Hepatocyte (in vitro differentiated cells): ENCODE measurements around the gene ZFHX3. TPM values are rescaled to one million over a fixed set of nuclear protein-coding genes. Genes with fewer than 3 reads are reported as not detected.
"Not testable (repeated sequence)": the region's sequence is repeated elsewhere in the genome, so short reads cannot be mapped to it uniquely, and the experiment has no call there.

Experiments used
- DNase-seq: peaks from one replicate; pipeline ENCODE4 v3.0.0-alpha.2; 2016; ENCODE audit warnings: low spot score
- H2AFZ ChIP-seq: fragments of 200-600 bp; sonication (generic); 2 replicates; pipeline ENCODE4 v1.6.0; 2016; ENCODE audit warnings: antibody characterized with exemption, mild to moderate bottlenecking
- H3K27ac ChIP-seq: fragments of 200-600 bp; sonication (generic); 2 replicates; pipeline ENCODE4 v1.5.1; 2016; ENCODE audit warnings: mild to moderate bottlenecking
- H3K27me3 ChIP-seq: fragments of 200-600 bp; sonication (generic); 2 replicates; pipeline ENCODE4 v1.6.1; 2016
- H3K36me3 ChIP-seq: fragments of 200-600 bp; sonication (generic); replicated peaks from 2 replicates; pipeline ENCODE4 v1.5.1; 2016; ENCODE audit warnings: low read depth; ENCODE audit not compliant: insufficient read depth
- H3K4me1 ChIP-seq: fragments of 200-600 bp; sonication (generic); 2 replicates; pipeline ENCODE4 v1.5.1; 2016; ENCODE audit warnings: mild to moderate bottlenecking, moderate library complexity; ENCODE audit not compliant: insufficient read depth
- H3K4me2 ChIP-seq: fragments of 200-600 bp; sonication (generic); 2 replicates; pipeline ENCODE4 v1.6.0; 2016
- H3K4me3 ChIP-seq: fragments of 200-600 bp; sonication (generic); 2 replicates; pipeline ENCODE4 v1.5.1; 2016; ENCODE audit warnings: mild to moderate bottlenecking
- H3K79me2 ChIP-seq: fragments of 200-600 bp; sonication (generic); 2 replicates; pipeline ENCODE4 v1.6.0; 2017; ENCODE audit warnings: mild to moderate bottlenecking
- H3K9me2 ChIP-seq: fragments of 200-600 bp; sonication (generic); replicated peaks from 2 replicates; pipeline ENCODE4 v1.6.0; 2017; ENCODE audit warnings: mild to moderate bottlenecking; ENCODE audit not compliant: insufficient read depth
- H3K9me3 ChIP-seq: fragments of 200-600 bp; sonication (generic); 2 replicates; pipeline ENCODE4 v1.5.1; 2016; ENCODE audit warnings: low read depth, mild to moderate bottlenecking
- H4K20me1 ChIP-seq: fragments of 200-600 bp; sonication (generic); 2 replicates; pipeline ENCODE4 v1.6.0; 2016; ENCODE audit warnings: mild to moderate bottlenecking; ENCODE audit not compliant: insufficient read depth, poor library complexity, severe bottlenecking
- CTCF ChIP-seq: fragments of 200-600 bp; sonication (generic); IDR thresholded peaks from 2 replicates; pipeline ENCODE4 v1.5.1; 2016; ENCODE audit warnings: antibody characterized with exemption, mild to moderate bottlenecking; ENCODE audit not compliant: poor library complexity
- EZH2 ChIP-seq: fragments of 200-600 bp; sonication (generic); IDR thresholded peaks from 2 replicates; pipeline ENCODE4 v1.6.1; 2016; ENCODE audit warnings: antibody characterized with exemption, mild to moderate bottlenecking, borderline replicate concordance
- EZH2phosphoT487 ChIP-seq: fragments of 200-600 bp; sonication (generic); IDR thresholded peaks from one replicate; pipeline ENCODE4 v1.6.1; 2018; ENCODE audit warnings: antibody characterized with exemption, mild to moderate bottlenecking, low read depth, moderate library complexity; ENCODE audit not compliant: unreplicated experiment, severe bottlenecking
- WGBS: methylation state at CpG from one replicate; pipeline ENCODE4 v1.1.6; 2016; ENCODE audit warnings: low lambda C conversion rate; ENCODE audit errors: missing lambda C conversion rate; 5-methylcytosine and 5-hydroxymethylcytosine counted together
- polyA plus RNA-seq: library from polyadenylated mRNA; unstranded; fragments of >200 nt; fragmentation: Nextera tagmentation; extraction: Ambion mirVana; gene quantifications from 2 replicates; pipeline ENCODE4 v1.2.1, GENCODE V29; 2016
- total RNA-seq: library from RNA; depleted of rRNA; stranded (reverse); fragments of >200 nt; gene quantifications from 2 replicates; pipeline ENCODE4 v1.2.3, GENCODE V29; 2014

Gene ZFHX3
- total and polyA plus RNA-seq, 2 experiments from 2014 or later = 6.4 to 11.6 TPM

- Histone ChIP-seq H3K4me1 (peaks cover 15% of the 10 kb centered on the region), H3K27me3 (no peaks in the 10 kb centered on the region), H3K9me2 (no peaks in the 10 kb centered on the region), H3K36me3 (no peaks in the 10 kb centered on the region), H3K4me3 (no peak overlapping the region), H2AFZ (no peak overlapping the region), H4K20me1 (no peaks in the 10 kb centered on the region), H3K27ac (no peak overlapping the region), H3K9me3 (no peaks in the 10 kb centered on the region), H3K4me2 (no peak overlapping the region), H3K79me2 (no peaks in the 10 kb centered on the region)
- 92% methylated on average over 9 of the region's 9 CpGs for WGBS
- TF ChIP-seq CTCF = no peak
- TF ChIP-seq EZH2 = no peak
- no peak for TF ChIP-seq EZH2phosphoT487
- DNase-seq = no peak
These were observed 26.5 kb upstream of the ZFHX3 start for GRCh38 chr16:73074382-73074781.

GRCh38 chr16:73072051-73072450 is 24.1 kb upstream of the ZFHX3 start:
- not testable (repeated sequence) for H3K4me2 ChIP-seq, H4K20me1 ChIP-seq, H3K9me2 ChIP-seq, H3K4me3 ChIP-seq, H3K27ac ChIP-seq, H3K36me3 ChIP-seq, H3K79me2 ChIP-seq, H3K9me3 ChIP-seq, H2AFZ ChIP-seq, H3K27me3 ChIP-seq, DNase-seq
- WGBS = 94% methylated on average over 9 of the region's 9 CpGs
- H3K4me1 ChIP-seq = peaks cover 23% of the 10 kb centered on the region

- Histone ChIP-seq H2AFZ (peak overlapping the region; percentile 76), H3K27me3 (peaks cover 15% of the 10 kb centered on the region), H3K9me2 (no peaks in the 10 kb centered on the region), H3K27ac (peak overlapping the region; percentile 88), H3K4me1 (peaks cover 31% of the 10 kb centered on the region), H3K4me2 (peak overlapping the region; percentile 71), H3K4me3 (no peak overlapping the region), H4K20me1 (no peaks in the 10 kb centered on the region), H3K79me2 (no peaks in the 10 kb centered on the region), H3K36me3 (no peaks in the 10 kb centered on the region), H3K9me3 (no peaks in the 10 kb centered on the region)
- TF ChIP-seq CTCF = no peak
- no peak for TF ChIP-seq EZH2
- no peak for TF ChIP-seq EZH2phosphoT487
- DNase-seq = peak; percentile 72
- 7% methylated on average over 16 of the region's 17 CpGs for whole genome bisulfite sequencing
These were observed 23.4 kb upstream of the ZFHX3 start for GRCh38 chr16:73071131-73071940.

GRCh38 chr16:73069581-73070262 is 21.8 kb upstream of the ZFHX3 start:
- no peak overlapping the region for H3K4me3 ChIP-seq
- peak overlapping the region; percentile 36 for H2AFZ ChIP-seq
- H3K4me2 ChIP-seq = peak overlapping the region; percentile 71
- H3K27me3 ChIP-seq = peaks cover 31% of the 10 kb centered on the region
- H3K79me2 ChIP-seq = no peaks in the 10 kb centered on the region
- no peaks in the 10 kb centered on the region for H4K20me1 ChIP-seq
- peak overlapping the region; percentile 38 for H3K27ac ChIP-seq
- H3K9me3 ChIP-seq = no peaks in the 10 kb centered on the region
- DNase-seq = no peak
- peaks cover 44% of the 10 kb centered on the region for H3K4me1 ChIP-seq
- 85% methylated on average over 5 of the region's 5 CpGs for WGBS
- H3K9me2 ChIP-seq = no peaks in the 10 kb centered on the region
- TF ChIP-seq EZH2 (no peak), CTCF (no peak), EZH2phosphoT487 (no peak)
- H3K36me3 ChIP-seq = no peaks in the 10 kb centered on the region
